ENCODE results near the gene SSPN.

Gene SSPN

DNA sequence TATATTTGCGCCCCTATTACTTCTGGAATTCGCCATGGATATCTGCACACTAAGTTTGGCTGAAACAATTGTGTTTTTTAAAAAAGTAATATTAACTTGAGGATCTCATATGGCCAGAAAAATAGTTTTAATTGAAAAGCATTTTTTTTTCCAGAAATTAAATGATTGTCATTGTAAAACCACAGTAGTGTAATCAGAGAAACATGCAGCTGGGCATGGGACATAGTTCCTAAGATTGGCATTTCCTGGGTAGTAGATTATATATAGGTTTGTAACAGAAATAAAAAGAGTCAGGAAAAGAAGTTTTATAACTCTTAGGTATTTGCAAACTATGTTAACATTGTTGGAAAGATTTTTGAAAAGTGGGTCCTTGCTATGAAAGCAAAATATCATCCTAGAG is 17.6 kb downstream of the SSPN start:
- Histone ChIP-seq H3K4me2 (ENCODE audit: insufficient read depth, low read length) (no peak overlapping the region), H2AFZ (ENCODE audit: low read depth, low read length) (no peak overlapping the region), H3K79me2 (ENCODE audit: insufficient read depth, low read length) (no peaks in the 10 kb centered on the region), H3K27ac (ENCODE audit: low read length) (no peak overlapping the region), H3K4me3 (ENCODE audit: low read depth in 1 of 2, low read length in 2 of 2) (no peak overlapping the region), H3K4me1 (ENCODE audit: insufficient read depth, low read length) (no peaks in the 10 kb centered on the region), H4K20me1 (ENCODE audit: insufficient read depth, low read length) (no peaks in the 10 kb centered on the region), H3K9ac (ENCODE audit: low read depth, low read length) (no peak overlapping the region), H3K27me3 (ENCODE audit: insufficient read depth, low read length, poor library complexity) (peaks cover 17% of the 10 kb centered on the region), H3K9me3 (ENCODE audit: insufficient read depth, low read length, severe bottlenecking) (no peaks in the 10 kb centered on the region), H3K36me3 (ENCODE audit: insufficient read depth, low read length) (no peaks in the 10 kb centered on the region)
- DNase-seq (no peak), ATAC-seq (ENCODE audit: insufficient read depth, low read depth) (no peak)
- TF ChIP-seq EZH2 (IDR thresholded peaks at IDR 0.05; ENCODE audit: borderline replicate concordance, low read depth, low read length, severe bottlenecking) (no peak), CTCF (IDR thresholded peaks at IDR 0.05; ENCODE audit: borderline replicate concordance, extremely low read depth, low read length, poor library complexity, severe bottlenecking) (no peak)

DNA sequence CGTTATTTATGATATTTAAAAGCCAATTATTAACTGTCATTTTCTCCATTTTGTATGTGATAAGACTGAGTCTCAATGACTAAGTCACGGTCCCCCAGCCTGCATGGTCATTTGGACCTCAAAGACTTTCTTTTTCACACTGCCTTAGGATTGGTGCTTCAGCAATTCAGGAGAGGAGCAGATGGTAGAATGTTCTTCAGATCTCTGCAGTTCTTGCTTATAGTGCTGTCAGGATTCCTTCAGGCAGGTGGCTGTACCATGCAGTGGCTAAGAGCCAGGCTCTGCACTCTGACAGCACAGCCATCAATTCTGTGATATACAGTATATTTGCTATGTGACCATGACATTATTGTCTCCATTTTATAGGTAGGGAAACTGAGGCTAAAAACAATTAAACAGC is 18.7 kb downstream of the SSPN start:
- DNase-seq (no peak), ATAC-seq (ENCODE audit: insufficient read depth, low read depth) (no peak)
- H3K9me3 ChIP-seq (ENCODE audit: insufficient read depth, low read length, severe bottlenecking): no peaks in the 10 kb centered on the region

GRCh38 chr12:26219736-26220135 is 24.4 kb downstream of the SSPN start:
- DNase-seq (no peak), ATAC-seq (ENCODE audit: insufficient read depth, low read depth) (no peak)
- no peak for TF ChIP-seq EZH2 (IDR thresholded peaks at IDR 0.05; ENCODE audit: borderline replicate concordance, low read depth, low read length, severe bottlenecking)
- no peak for TF ChIP-seq CTCF (IDR thresholded peaks at IDR 0.05; ENCODE audit: borderline replicate concordance, extremely low read depth, low read length, poor library complexity, severe bottlenecking)
- Histone ChIP-seq H3K27me3 (ENCODE audit: insufficient read depth, low read length, poor library complexity) (peaks cover 4% of the 10 kb centered on the region), H2AFZ (ENCODE audit: low read depth, low read length) (no peak overlapping the region), H3K9me3 (ENCODE audit: insufficient read depth, low read length, severe bottlenecking) (no peaks in the 10 kb centered on the region), H3K4me2 (ENCODE audit: insufficient read depth, low read length) (no peak overlapping the region), H3K36me3 (ENCODE audit: insufficient read depth, low read length) (no peaks in the 10 kb centered on the region), H3K9ac (ENCODE audit: low read depth, low read length) (no peak overlapping the region), H3K27ac (ENCODE audit: low read length) (no peak overlapping the region), H3K4me1 (ENCODE audit: insufficient read depth, low read length) (no peaks in the 10 kb centered on the region), H3K79me2 (ENCODE audit: insufficient read depth, low read length) (no peaks in the 10 kb centered on the region), H4K20me1 (ENCODE audit: insufficient read depth, low read length) (no peaks in the 10 kb centered on the region), H3K4me3 (ENCODE audit: low read depth in 1 of 2, low read length in 2 of 2) (no peak overlapping the region)

More for the DNA sequence above, 18.7 kb downstream of the SSPN start:
- peaks cover 17% of the 10 kb centered on the region for H3K27me3 ChIP-seq (ENCODE audit: insufficient read depth, low read length, poor library complexity)
- H4K20me1 ChIP-seq (ENCODE audit: insufficient read depth, low read length): no peaks in the 10 kb centered on the region
- no peaks in the 10 kb centered on the region for H3K4me1 ChIP-seq (ENCODE audit: insufficient read depth, low read length)
- H3K4me2 ChIP-seq (ENCODE audit: insufficient read depth, low read length): no peak overlapping the region
- no peak overlapping the region for H3K27ac ChIP-seq (ENCODE audit: low read length)
- H2AFZ ChIP-seq (ENCODE audit: low read depth, low read length): no peak overlapping the region
- H3K36me3 ChIP-seq (ENCODE audit: insufficient read depth, low read length): no peaks in the 10 kb centered on the region
- no peak overlapping the region for H3K9ac ChIP-seq (ENCODE audit: low read depth, low read length)
- no peaks in the 10 kb centered on the region for H3K79me2 ChIP-seq (ENCODE audit: insufficient read depth, low read length)
- no peak overlapping the region for H3K4me3 ChIP-seq (ENCODE audit: low read depth in 1 of 2, low read length in 2 of 2)
- TF ChIP-seq EZH2 (IDR thresholded peaks at IDR 0.05; ENCODE audit: borderline replicate concordance, low read depth, low read length, severe bottlenecking) (no peak), CTCF (IDR thresholded peaks at IDR 0.05; ENCODE audit: borderline replicate concordance, extremely low read depth, low read length, poor library complexity, severe bottlenecking) (no peak)

DNA sequence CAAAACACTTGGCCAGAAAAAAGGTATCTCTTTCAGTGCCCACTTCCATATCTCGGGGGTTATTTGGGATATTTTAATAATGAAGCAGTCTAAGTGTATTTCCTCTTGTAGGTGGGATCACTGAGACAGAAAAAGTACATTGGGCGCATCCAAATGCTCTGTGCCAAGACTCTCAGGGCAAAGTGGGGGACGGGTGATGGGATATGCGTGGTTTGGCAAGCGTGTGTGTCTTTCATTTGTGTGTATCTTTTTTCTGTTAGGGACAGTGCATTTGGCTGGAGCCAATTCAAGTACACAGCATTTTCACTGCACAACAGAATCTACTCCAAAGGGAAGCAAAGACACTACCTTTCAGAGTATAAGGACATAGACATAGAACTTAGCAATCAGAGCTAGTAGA is 29.3 kb downstream of the SSPN start:
- DNase-seq: no peak
- Histone ChIP-seq H3K27ac (ENCODE audit: low read length) (no peak overlapping the region), H3K79me2 (ENCODE audit: insufficient read depth, low read length) (no peaks in the 10 kb centered on the region), H3K4me3 (ENCODE audit: low read depth in 1 of 2, low read length in 2 of 2) (no peak overlapping the region), H3K36me3 (ENCODE audit: insufficient read depth, low read length) (no peaks in the 10 kb centered on the region), H3K9ac (ENCODE audit: low read depth, low read length) (no peak overlapping the region), H3K9me3 (ENCODE audit: insufficient read depth, low read length, severe bottlenecking) (no peaks in the 10 kb centered on the region), H3K27me3 (ENCODE audit: insufficient read depth, low read length, poor library complexity) (peaks cover 15% of the 10 kb centered on the region), H2AFZ (ENCODE audit: low read depth, low read length) (no peak overlapping the region), H3K4me2 (ENCODE audit: insufficient read depth, low read length) (no peak overlapping the region), H4K20me1 (ENCODE audit: insufficient read depth, low read length) (no peaks in the 10 kb centered on the region), H3K4me1 (ENCODE audit: insufficient read depth, low read length) (no peaks in the 10 kb centered on the region)
- no peak for ATAC-seq (ENCODE audit: insufficient read depth, low read depth)
- TF ChIP-seq EZH2 (IDR thresholded peaks at IDR 0.05; ENCODE audit: borderline replicate concordance, low read depth, low read length, severe bottlenecking) (no peak), CTCF (IDR thresholded peaks at IDR 0.05; ENCODE audit: borderline replicate concordance, extremely low read depth, low read length, poor library complexity, severe bottlenecking) (no peak)
